ENCODE results near the gene SMPD3. TPM values are rescaled to one million over a fixed set of nuclear protein-coding genes. Genes with fewer than 3 reads are reported as not detected.

Gene SMPD3
- total and polyA plus RNA-seq, 9 of the 15 experiments (the other 6 are each of a cell fraction or from before 2014, with no cell fraction given): 0.03 to 1.2 (median 0.18) TPM

GRCh38 chr16:68324336-68324735 lies 124.0 kb downstream of the SMPD3 start (continued):
- TF ChIP-seq MGA (IDR thresholded peaks at IDR 0.05): no peak
- TF ChIP-seq ZNF507 (tag; conservative IDR thresholded peaks at IDR 0.05): no peak
- TF ChIP-seq SMARCA5 (IDR thresholded peaks at IDR 0.05): no peak
- TF ChIP-seq MED1 (CRISPR knock-in tag; IDR thresholded peaks at IDR 0.05; ENCODE audit: borderline replicate concordance): no peak
- TF ChIP-seq THRA (IDR thresholded peaks at IDR 0.05): no peak
- no peak for TF ChIP-seq CBFA2T3 (IDR thresholded peaks at IDR 0.05)
- TF ChIP-seq NFIC (IDR thresholded peaks at IDR 0.05): no peak
